NCI-H1436 (cell line): ENCODE measurements around the gene GPR37.

Experiments used
- DNase-seq: peaks from one replicate; lab custom pipeline; 2025; lab: John Stamatoyannopoulos, UW

Gene GPR37

DNA sequence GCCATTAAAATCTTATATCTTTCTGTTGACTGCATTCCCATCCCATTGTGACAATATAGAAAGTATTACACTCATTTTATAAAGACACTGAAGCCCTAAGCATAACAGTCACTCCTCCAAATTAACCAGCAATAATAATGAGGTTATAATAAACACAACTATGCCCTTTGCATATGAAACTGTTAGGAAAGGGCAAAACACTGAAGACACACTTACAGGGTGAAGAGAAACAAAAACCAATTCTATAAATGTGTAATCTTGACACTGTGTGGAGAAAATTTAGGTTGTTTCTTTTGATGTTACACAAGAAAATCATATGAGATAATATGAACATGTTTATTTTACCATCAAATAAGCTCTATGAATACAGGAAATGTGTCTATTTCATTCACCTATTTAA, 14.0 kb upstream of the GPR37 start:
- DNase-seq: no peak

GRCh38 chr7:124779194-124779593, 13.6 kb upstream of the GPR37 start:
- no peak for DNase-seq

DNA sequence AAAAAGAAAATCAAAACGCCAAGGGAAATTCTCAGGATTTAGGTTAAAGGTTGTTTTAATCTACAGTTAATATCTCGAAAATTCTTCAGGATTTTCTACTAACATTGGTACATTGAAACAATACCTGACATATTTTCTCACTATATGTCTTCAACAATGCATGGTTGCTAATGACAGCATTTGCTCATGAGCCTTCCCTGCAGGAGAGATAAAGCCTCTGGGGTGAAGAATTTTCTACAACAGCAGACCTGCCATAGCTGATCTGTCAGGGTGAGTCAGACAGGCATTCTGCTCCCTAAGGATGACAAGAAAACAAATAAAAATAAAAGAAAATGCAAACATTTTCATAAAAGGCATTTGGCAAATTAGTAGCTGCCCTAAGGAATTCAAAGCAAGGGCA, 11.7 kb upstream of the GPR37 start:
- DNase-seq: no peak

DNA sequence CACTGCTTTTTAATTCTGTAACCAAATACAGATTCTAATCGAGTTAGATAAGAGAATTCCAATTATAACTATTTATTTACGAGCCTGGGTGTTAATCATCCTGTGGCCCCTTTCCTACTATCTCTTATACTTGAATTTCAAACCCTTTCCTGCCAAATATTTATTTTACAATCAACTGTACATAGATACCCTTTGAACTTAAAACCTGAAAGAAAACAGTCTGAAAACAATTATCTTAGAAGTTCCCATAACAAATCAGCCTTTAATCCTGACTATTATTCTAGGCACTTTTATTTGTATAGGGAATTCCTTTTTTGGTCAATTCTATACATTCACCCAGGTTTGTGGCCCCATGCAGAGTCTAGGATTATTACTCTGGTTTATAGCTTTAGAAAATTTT, 10.6 kb upstream of the GPR37 start:
- DNase-seq: no peak

- no peak for DNase-seq
These were observed 9.8 kb upstream of the GPR37 start for GRCh38 chr7:124775422-124775821.

GRCh38 chr7:124773938-124774337, 8.3 kb upstream of the GPR37 start:
- DNase-seq: no peak

DNA sequence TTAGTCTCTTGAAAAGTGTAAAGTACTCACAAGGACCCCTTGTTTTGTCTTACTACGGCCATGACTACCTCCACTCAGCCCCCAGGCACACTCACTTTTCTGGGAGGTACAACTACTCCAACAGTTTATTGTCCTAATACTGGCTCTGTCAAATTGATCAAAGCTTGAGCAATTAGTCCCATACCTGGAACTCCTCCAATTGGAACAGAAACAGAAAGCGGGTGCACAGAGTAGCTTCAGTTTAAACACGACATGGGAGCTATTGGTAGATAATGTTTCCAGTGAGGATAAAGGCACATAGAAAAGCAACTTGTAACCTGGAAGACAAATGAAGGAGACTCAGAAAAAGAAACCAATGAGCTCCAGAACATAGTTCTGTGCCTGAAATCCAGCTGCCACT, 7.7 kb upstream of the GPR37 start:
- no peak for DNase-seq

DNA sequence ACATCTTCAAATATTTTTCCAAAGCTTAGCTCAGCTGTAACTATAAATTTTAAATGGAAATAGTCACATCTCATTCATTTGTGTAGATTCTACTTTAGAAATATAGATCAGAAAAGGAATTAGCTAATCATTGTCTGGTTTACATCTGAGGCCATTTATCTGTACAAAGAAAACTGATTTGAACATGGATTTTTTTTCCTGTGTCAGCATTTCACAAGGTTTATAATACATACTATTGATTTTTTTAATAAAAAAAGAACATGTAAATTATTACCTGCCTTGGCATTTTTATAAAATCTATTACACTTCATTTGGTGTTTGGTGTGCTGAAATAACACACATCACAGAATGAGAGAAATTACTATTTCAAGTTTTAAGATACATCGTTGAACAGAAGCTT, 3.5 kb upstream of the GPR37 start:
- DNase-seq: no peak

DNA sequence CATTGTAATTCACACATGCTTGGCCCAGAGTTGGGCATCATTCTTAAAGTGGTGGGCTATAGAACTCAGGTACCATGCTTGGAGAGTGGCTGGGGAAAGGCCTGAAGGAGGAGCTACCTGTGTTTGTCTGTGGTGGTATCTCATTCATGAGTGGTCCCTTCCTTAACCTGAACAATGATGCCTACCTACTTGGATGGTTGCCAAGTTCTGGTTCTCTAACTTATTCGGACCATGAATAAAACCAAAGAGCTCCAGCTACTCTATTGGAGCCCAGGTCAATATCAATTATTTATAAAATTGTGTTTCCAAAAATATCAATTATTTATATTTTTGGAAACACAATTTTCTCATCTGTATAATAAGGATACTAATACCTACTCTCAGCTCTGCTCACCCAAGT, 2.9 kb upstream of the GPR37 start:
- no peak for DNase-seq

GRCh38 chr7:124764847-124765400, 668 bp downstream of the GPR37 start:
- no peak for DNase-seq

DNA sequence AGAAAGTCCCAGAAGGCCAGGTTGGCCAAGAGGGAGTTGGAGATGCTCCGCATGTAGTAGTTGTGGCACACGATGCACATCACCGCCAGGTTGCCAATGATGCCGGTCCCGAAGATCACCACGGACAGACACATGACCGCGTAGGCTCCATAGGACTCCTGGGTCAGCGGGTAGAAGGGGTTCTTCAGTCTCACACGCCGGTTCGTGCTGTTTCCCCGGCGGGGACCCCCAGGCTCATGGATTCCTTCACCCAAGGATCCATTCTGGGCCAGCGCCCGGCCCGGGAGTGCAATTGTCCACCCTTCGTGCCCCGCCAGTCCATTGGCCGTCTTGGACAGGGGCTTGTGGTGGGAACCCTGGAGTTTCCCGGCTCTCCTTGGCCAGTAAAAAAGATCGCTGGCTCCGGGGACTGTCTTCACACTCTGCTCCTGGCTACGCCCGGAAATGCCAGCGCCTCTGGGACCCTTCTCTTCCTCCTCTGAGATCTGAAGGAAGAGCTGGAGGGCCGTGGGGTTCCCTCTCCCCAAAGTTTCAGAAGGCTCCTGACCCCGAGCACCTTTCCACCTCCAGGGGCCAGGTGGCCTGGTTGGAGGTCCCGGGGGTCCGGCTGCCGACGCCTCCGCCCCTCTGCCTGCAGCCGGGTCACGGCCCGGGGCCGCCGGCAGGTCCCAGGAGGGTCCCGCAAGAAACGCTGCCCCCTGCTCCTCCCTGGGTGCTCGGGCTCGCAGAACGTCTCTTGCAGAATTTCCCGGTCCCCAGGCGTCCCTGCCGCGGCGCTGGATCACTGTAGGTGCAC, 1.3 kb downstream of the GPR37 start:
- no peak for DNase-seq

- no peak for DNase-seq
These were observed 2.9 kb downstream of the GPR37 start for GRCh38 chr7:124762611-124763143.

DNA sequence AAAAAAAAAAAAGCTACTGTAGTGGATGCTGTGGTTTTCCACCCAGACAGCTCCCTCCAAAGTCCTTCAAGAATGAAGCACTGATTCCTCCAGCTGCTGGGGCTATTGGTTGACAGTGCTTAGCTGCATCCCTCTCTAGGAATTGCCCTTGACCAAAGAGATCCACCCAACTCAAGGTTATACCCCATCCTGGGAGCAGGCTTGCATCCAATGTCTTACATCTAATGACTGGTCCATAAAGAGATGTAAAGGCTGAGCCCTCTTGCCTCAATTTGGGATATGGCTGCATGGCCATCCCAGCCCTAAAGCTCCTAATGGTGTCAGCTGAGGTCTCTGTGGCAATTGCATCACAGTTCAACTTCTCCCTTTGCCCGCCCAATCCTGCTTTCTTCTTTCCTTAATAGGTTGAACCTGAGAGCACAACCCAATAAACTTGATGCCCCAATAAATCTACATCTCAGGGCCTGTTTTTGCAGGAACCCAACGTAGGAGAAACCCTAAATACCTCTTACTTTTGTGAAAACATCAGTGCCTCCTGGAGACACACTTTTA, 4.4 kb downstream of the GPR37 start:
- no peak for DNase-seq

DNA sequence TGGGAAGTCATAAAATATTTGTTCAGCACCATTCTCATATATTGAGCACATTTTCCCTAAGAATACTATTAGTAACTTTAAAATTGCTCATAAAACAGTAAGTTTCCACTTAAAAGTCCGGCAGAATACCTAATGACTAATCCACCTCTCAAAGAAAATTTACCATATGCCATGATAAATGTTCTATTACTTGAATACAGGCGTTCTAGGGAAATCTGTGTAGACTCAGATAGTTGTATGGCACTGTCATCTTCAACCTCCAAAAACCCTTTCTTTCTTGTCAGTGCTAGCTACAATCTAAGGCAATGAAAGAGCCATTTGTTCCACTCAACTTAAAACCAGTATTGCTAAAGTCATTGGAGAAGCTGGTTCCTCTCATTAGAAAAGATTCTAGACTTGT, 7.3 kb downstream of the GPR37 start:
- no peak for DNase-seq

GRCh38 chr7:124754576-124755268, 10.9 kb downstream of the GPR37 start:
- no peak for DNase-seq

DNA sequence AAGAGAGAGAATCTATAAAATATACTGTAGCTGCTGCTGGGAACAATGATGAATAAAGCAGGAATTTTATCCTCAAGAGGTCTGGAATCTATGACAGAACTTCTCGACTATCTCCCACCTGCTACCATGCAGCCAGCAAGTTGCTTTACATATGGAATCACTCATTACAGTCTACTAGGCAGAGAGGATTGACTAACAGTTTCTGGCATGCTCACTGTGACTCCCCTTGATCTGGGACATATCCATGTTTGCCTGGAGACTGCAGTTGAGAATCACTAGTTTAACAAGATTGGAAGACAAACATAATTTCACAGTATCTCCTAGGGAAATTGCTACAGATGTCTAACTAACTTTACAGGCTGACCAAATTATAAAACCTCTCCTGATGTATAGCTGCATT, 13.3 kb downstream of the GPR37 start:
- no peak for DNase-seq

DNA sequence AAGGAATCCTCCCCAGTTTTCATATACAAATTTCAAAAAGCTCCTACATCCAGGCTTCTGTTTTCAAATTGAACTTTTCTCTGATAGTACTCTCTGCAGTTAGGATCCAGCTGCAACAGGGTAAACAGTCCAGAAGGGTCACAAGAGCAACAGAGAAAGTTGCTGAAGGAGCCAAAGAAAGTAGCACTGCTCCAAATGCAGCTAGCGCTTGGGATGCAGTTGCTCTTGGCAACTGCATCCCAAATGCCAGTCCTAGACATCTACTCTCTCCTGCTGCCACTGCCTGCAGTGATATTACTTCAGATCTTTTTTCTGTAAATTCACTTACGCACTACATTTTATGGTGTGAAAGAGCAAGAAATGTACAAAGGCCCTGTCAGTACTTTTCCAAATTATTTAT, 14.6 kb downstream of the GPR37 start:
- DNase-seq: no peak

DNA sequence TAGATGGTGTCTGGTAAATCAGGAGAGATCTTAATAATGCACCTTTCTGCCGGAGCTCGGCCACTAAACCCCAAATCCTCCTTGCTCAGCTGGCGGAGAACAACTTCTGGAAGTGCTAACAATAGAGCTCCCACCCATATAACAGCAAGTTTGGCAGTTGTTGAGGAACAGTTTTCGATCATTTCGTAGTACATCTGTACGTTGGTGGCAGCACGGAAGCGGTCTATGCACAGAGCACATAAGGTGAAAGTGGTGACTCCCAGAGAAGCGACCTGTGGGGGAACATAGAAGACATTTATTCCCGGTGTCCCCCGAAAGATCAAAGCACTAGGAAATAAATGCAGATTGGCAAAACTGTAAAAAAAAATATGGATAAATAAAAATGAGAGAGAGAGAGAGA, 18.5 kb downstream of the GPR37 start:
- DNase-seq: no peak

GRCh38 chr7:124738639-124739038, 27.0 kb downstream of the GPR37 start:
- no peak for DNase-seq

- DNase-seq: no peak
These were observed 27.8 kb downstream of the GPR37 start for GRCh38 chr7:124737760-124738300.

DNA sequence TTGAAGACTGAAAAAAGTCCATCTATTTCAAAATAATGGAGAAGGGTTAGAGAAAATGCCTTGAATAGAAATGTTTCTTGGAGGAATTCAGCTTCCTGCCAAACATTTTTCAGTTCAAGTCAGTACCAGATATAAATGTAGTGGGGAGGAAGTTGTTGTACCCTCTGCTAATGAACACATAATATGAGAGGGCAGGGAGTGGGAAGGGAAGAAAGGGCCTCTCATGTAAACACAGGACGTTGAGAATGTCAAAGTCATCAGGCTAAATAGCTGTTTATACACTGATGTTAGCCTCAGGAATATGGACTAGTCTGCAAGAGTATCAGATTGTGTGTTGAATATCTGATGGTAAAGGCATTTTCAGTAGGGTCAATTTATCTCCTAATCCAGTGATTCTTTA, 37.0 kb downstream of the GPR37 start:
- DNase-seq: no peak

- no peak for DNase-seq
These were observed 40.9 kb downstream of the GPR37 start for GRCh38 chr7:124724507-124725192.
